Astrocyte (in vitro differentiated cells and primary cell): ENCODE data around the gene TRPM6. TPM values are rescaled to one million over a fixed set of nuclear protein-coding genes. Genes with fewer than 3 reads are reported as not detected.

ENCODE experiments used
- DNase-seq: peaks from one replicate; pipeline ENCODE4 v3.0.0-alpha.2; 2010; ENCODE audit warnings: low read depth
- FAIRE-seq: peaks from 2 replicates; lab custom pipeline; 2011; peaks lifted over from hg19 to GRCh38; lab: Jason Lieb, UNC
- H2AFZ ChIP-seq: 2 replicates; pipeline ENCODE4 v1.6.0; 2012; ENCODE audit warnings: low read depth, low read length, inconsistent platforms
- H3K27ac ChIP-seq: 2 replicates; pipeline ENCODE4 v1.5.1; 2011; ENCODE audit warnings: low read depth, low read length, inconsistent platforms
- H3K27me3 ChIP-seq: 2 replicates; pipeline ENCODE4 v1.6.0; 2011; ENCODE audit warnings: low read length, inconsistent platforms; ENCODE audit not compliant: insufficient read depth
- H3K36me3 ChIP-seq: 2 replicates; pipeline ENCODE4 v1.5.1; 2011; ENCODE audit warnings: low read length, inconsistent platforms; ENCODE audit not compliant: insufficient read depth
- H3K4me1 ChIP-seq: 2 replicates; pipeline ENCODE4 v1.5.1; 2011; ENCODE audit warnings: low read length, inconsistent platforms; ENCODE audit not compliant: insufficient read depth
- H3K4me2 ChIP-seq: 2 replicates; pipeline ENCODE4 v1.6.0; 2012; ENCODE audit warnings: low read length, inconsistent platforms
- H3K4me3 ChIP-seq: 2 replicates; pipeline ENCODE4 v1.5.1; 2011; ENCODE audit warnings: low read depth, mild to moderate bottlenecking, low read length, inconsistent platforms; ENCODE audit not compliant: insufficient read depth
- H3K79me2 ChIP-seq: 2 replicates; pipeline ENCODE4 v1.6.0; 2012; ENCODE audit warnings: mild to moderate bottlenecking, low read length, inconsistent platforms; ENCODE audit not compliant: insufficient read depth
- H3K9ac ChIP-seq: 2 replicates; pipeline ENCODE4 v1.6.0; 2012; ENCODE audit warnings: mild to moderate bottlenecking, low read length, inconsistent platforms
- H3K9me3 ChIP-seq: 2 replicates; pipeline ENCODE4 v1.5.1; 2012; ENCODE audit warnings: low read depth, mild to moderate bottlenecking, low read length, inconsistent platforms; ENCODE audit not compliant: insufficient read depth
- H4K20me1 ChIP-seq: 2 replicates; pipeline ENCODE4 v1.6.0; 2012; ENCODE audit warnings: low read length, inconsistent platforms; ENCODE audit not compliant: insufficient read depth
- H3K27ac Mint-ChIP-seq: one replicate; pipeline ENCODE4 v1.8.0; 2021; ENCODE audit warnings: mild to moderate bottlenecking, mixed read lengths; ENCODE audit not compliant: unreplicated experiment
- H3K27me3 Mint-ChIP-seq: one replicate; pipeline ENCODE4 v1.8.0; 2021; ENCODE audit warnings: low read depth, mixed read lengths; ENCODE audit not compliant: unreplicated experiment
- H3K36me3 Mint-ChIP-seq: one replicate; pipeline ENCODE4 v1.8.0; 2021; ENCODE audit warnings: low read depth, mixed read lengths; ENCODE audit not compliant: unreplicated experiment
- H3K4me1 Mint-ChIP-seq: one replicate; pipeline ENCODE4 v1.8.0; 2021; ENCODE audit warnings: low read depth, mixed read lengths; ENCODE audit not compliant: unreplicated experiment
- H3K4me3 Mint-ChIP-seq: one replicate; pipeline ENCODE4 v1.8.0; 2021; ENCODE audit warnings: mild to moderate bottlenecking, moderate library complexity, mixed read lengths; ENCODE audit not compliant: unreplicated experiment
- H3K9me3 Mint-ChIP-seq: one replicate; pipeline ENCODE4 v1.8.0; 2021; ENCODE audit warnings: mild to moderate bottlenecking, mixed read lengths; ENCODE audit not compliant: unreplicated experiment
- EZH2 ChIP-seq: IDR thresholded peaks from 2 replicates; pipeline ENCODE4 v1.6.1; 2012; ENCODE audit warnings: mild to moderate bottlenecking, low read length, inconsistent platforms; ENCODE audit not compliant: insufficient read depth
- total RNA-seq: library from RNA; stranded (reverse); gene quantifications from 2 replicates; pipeline ENCODE4 v1.2.1, GENCODE V29; 2021
- TF ChIP-seq, protein P1 (sequence below): IDR thresholded peaks from 2 replicates; pipeline ENCODE4 v1.5.1; 2011; ENCODE audit warnings: low read depth, mild to moderate bottlenecking, inconsistent platforms, low read length, moderate library complexity; ENCODE audit not compliant: insufficient read depth

TRPM6 gene
- total RNA-seq, 1 donor from 2014 or later = 0.27 TPM

DNA sequence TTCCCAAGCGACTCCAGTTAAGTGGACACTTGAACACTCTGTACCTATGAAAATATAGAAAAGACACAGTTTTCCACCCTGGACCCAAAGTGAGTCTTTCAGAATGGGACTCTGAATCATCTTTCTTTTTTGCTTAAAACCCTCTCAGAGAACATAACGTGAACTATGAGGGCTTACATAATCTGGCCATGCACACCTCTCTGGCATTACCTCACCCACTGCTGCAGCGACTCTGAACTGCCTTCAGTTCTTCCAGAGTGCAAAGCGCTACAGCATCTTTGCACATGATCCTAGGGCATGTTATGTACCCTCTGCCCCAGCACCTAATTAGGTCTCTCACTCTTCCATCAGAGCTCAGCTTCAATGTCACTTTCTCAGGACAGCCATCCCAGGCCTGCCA is 204.4 kb downstream of the TRPM6 start:
- Histone ChIP-seq H3K4me2 (no peak overlapping the region), H2AFZ (no peak overlapping the region), H3K79me2 (no peaks in the 10 kb centered on the region), H3K36me3 (no peaks in the 10 kb centered on the region), H4K20me1 (no peaks in the 10 kb centered on the region), H3K4me1 (no peaks in the 10 kb centered on the region), H3K27ac (no peak overlapping the region), H3K27me3 (no peaks in the 10 kb centered on the region), H3K9ac (no peak overlapping the region), H3K9me3 (no peaks in the 10 kb centered on the region), H3K4me3 (no peak overlapping the region)
- Mint-ChIP-seq H3K9me3 (no peaks in the 10 kb centered on the region), H3K4me1 (peaks cover 2% of the 10 kb centered on the region), H3K4me3 (no peak overlapping the region), H3K36me3 (no peaks in the 10 kb centered on the region), H3K27ac (no peak overlapping the region), H3K27me3 (no peaks in the 10 kb centered on the region)
- FAIRE-seq (no peak), DNase-seq (no peak)
- TF ChIP-seq, protein P1, sequence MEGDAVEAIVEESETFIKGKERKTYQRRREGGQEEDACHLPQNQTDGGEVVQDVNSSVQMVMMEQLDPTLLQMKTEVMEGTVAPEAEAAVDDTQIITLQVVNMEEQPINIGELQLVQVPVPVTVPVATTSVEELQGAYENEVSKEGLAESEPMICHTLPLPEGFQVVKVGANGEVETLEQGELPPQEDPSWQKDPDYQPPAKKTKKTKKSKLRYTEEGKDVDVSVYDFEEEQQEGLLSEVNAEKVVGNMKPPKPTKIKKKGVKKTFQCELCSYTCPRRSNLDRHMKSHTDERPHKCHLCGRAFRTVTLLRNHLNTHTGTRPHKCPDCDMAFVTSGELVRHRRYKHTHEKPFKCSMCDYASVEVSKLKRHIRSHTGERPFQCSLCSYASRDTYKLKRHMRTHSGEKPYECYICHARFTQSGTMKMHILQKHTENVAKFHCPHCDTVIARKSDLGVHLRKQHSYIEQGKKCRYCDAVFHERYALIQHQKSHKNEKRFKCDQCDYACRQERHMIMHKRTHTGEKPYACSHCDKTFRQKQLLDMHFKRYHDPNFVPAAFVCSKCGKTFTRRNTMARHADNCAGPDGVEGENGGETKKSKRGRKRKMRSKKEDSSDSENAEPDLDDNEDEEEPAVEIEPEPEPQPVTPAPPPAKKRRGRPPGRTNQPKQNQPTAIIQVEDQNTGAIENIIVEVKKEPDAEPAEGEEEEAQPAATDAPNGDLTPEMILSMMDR = no peak
- no peak for TF ChIP-seq EZH2

DNA sequence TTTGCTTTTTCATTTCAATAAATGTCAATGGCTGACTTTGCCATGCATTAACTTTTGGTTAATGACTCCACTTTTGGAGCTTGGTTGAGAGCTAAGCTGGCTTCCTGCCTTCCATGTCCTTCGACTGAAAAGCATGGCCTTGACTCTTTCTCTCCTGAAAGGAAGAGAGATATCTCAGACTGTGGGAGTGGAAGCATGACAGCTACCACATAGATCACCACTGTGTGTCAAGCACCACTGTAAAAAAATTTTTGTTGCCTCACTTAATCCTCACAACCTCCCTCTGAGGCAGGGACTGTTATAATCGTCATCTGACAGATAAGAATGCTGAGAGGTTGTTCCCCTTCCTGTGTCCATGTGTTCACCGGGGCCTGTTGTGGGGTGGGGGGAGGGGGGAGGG is 205.8 kb downstream of the TRPM6 start:
- Histone ChIP-seq H3K79me2 (no peaks in the 10 kb centered on the region), H3K4me3 (no peak overlapping the region), H3K27me3 (no peaks in the 10 kb centered on the region), H3K36me3 (no peaks in the 10 kb centered on the region), H2AFZ (no peak overlapping the region), H3K4me1 (no peaks in the 10 kb centered on the region), H3K4me2 (no peak overlapping the region), H3K9ac (no peak overlapping the region), H4K20me1 (no peaks in the 10 kb centered on the region), H3K27ac (no peak overlapping the region), H3K9me3 (no peaks in the 10 kb centered on the region)
- Mint-ChIP-seq H3K4me3 (no peak overlapping the region), H3K36me3 (no peaks in the 10 kb centered on the region), H3K4me1 (peaks cover 2% of the 10 kb centered on the region), H3K27ac (no peak overlapping the region), H3K9me3 (no peaks in the 10 kb centered on the region), H3K27me3 (no peaks in the 10 kb centered on the region)
- no peak for DNase-seq
- no peak for TF ChIP-seq EZH2
- TF ChIP-seq, protein P1 = no peak
- FAIRE-seq = no peak

DNA sequence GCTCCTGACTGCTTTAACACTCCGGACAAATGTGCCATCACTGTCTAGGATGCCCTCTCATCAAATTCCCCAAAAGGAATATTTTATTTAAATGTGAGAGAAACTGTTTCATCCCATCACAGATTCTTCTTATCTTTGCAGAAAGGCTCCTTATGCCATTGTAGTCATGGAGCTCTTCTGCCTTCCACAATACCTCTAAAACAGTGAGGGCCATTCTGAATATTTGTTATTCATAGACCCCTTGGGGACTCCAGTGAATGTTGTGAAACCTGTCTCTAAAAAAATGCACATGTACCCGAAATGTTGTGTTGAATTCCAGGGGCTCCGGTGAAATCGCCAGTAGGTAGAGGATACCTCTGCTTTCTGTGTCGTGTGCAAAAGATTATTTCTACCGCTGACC is 213.6 kb downstream of the TRPM6 start:
- DNase-seq (no peak), FAIRE-seq (no peak)
- H2AFZ ChIP-seq = no peak overlapping the region
- Mint-ChIP-seq H3K9me3 (no peaks in the 10 kb centered on the region), H3K27me3 (no peaks in the 10 kb centered on the region), H3K27ac (no peak overlapping the region), H3K36me3 (no peaks in the 10 kb centered on the region), H3K4me3 (no peak overlapping the region), H3K4me1 (no peaks in the 10 kb centered on the region)
- no peak overlapping the region for H3K4me3 ChIP-seq
- H3K4me1 ChIP-seq = no peaks in the 10 kb centered on the region
- no peak overlapping the region for H3K9ac ChIP-seq
- H4K20me1 ChIP-seq = no peaks in the 10 kb centered on the region
- H3K79me2 ChIP-seq = no peaks in the 10 kb centered on the region
- H3K9me3 ChIP-seq = no peaks in the 10 kb centered on the region
- no peak overlapping the region for H3K4me2 ChIP-seq
- H3K27ac ChIP-seq = no peak overlapping the region
- TF ChIP-seq, protein P1 = no peak
- no peak for TF ChIP-seq EZH2
- no peaks in the 10 kb centered on the region for H3K27me3 ChIP-seq
- no peaks in the 10 kb centered on the region for H3K36me3 ChIP-seq

Other genes with a start within 250 kb of the TRPM6 start
- 5.3 and 5.4 TPM in 2 replicates for gene C9orf40, start 65.0 kb upstream of the TRPM6 start, total RNA-seq
- gene CARNMT1, start 140.4 kb upstream of the TRPM6 start, total RNA-seq = 17.2 and 20.8 TPM in 2 replicates
- gene NMRK1, start 200.2 kb upstream of the TRPM6 start, total RNA-seq = 15.1 and 15.2 TPM in 2 replicates
- gene OSTF1, start 200.6 kb upstream of the TRPM6 start, total RNA-seq = 43.0 and 43.3 TPM in 2 replicates